GM12865 (cell line): ENCODE measurements around the gene CELF2.

ENCODE experiments used
- DNase-seq: peaks from one replicate; pipeline ENCODE4 v3.0.0; 2010; ENCODE audit warnings: low read depth
- H3K4me3 ChIP-seq: 2 replicates; pipeline ENCODE4 v1.5.1; 2011; ENCODE audit warnings: mild to moderate bottlenecking, low read depth, low read length, control low read depth
- TF ChIP-seq, protein P1 (sequence below): IDR thresholded peaks from 2 replicates; pipeline ENCODE4 v1.5.1; 2011; ENCODE audit warnings: low read length, control low read depth, low read depth, inconsistent platforms; ENCODE audit not compliant: insufficient read depth; ENCODE audit errors: missing control alignments

CELF2 gene

GRCh38 chr10:11034762-11035161, 17.1 kb downstream of the CELF2 start:
- DNase-seq, result no peak
- H3K4me3 ChIP-seq, result no peak overlapping the region
- TF ChIP-seq, protein P1, sequence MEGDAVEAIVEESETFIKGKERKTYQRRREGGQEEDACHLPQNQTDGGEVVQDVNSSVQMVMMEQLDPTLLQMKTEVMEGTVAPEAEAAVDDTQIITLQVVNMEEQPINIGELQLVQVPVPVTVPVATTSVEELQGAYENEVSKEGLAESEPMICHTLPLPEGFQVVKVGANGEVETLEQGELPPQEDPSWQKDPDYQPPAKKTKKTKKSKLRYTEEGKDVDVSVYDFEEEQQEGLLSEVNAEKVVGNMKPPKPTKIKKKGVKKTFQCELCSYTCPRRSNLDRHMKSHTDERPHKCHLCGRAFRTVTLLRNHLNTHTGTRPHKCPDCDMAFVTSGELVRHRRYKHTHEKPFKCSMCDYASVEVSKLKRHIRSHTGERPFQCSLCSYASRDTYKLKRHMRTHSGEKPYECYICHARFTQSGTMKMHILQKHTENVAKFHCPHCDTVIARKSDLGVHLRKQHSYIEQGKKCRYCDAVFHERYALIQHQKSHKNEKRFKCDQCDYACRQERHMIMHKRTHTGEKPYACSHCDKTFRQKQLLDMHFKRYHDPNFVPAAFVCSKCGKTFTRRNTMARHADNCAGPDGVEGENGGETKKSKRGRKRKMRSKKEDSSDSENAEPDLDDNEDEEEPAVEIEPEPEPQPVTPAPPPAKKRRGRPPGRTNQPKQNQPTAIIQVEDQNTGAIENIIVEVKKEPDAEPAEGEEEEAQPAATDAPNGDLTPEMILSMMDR, result no peak

GRCh38 chr10:11035301-11035991, 17.8 kb downstream of the CELF2 start:
- DNase-seq, result no peak
- TF ChIP-seq, protein P1, result no peak
- H3K4me3 ChIP-seq, result no peak overlapping the region

- H3K4me3 ChIP-seq, result no peak overlapping the region
- TF ChIP-seq, protein P1, result peak; percentile 3
- no peak for DNase-seq
Measured at GRCh38 chr10:11036424-11037011, 18.8 kb downstream of the CELF2 start.

- no peak for DNase-seq
- H3K4me3 ChIP-seq, result no peak overlapping the region
- TF ChIP-seq, protein P1, result no peak
Measured at GRCh38 chr10:11037991-11038390, 20.3 kb downstream of the CELF2 start.

- DNase-seq, result no peak
- TF ChIP-seq, protein P1, result no peak
Measured at GRCh38 chr10:11042357-11042756, 24.7 kb downstream of the CELF2 start.

GRCh38 chr10:11043039-11043438, 25.4 kb downstream of the CELF2 start:
- no peak overlapping the region for H3K4me3 ChIP-seq
- TF ChIP-seq, protein P1, result no peak

More at GRCh38 chr10:11042357-11042756, 24.7 kb downstream of the CELF2 start:
- no peak overlapping the region for H3K4me3 ChIP-seq

DNA sequence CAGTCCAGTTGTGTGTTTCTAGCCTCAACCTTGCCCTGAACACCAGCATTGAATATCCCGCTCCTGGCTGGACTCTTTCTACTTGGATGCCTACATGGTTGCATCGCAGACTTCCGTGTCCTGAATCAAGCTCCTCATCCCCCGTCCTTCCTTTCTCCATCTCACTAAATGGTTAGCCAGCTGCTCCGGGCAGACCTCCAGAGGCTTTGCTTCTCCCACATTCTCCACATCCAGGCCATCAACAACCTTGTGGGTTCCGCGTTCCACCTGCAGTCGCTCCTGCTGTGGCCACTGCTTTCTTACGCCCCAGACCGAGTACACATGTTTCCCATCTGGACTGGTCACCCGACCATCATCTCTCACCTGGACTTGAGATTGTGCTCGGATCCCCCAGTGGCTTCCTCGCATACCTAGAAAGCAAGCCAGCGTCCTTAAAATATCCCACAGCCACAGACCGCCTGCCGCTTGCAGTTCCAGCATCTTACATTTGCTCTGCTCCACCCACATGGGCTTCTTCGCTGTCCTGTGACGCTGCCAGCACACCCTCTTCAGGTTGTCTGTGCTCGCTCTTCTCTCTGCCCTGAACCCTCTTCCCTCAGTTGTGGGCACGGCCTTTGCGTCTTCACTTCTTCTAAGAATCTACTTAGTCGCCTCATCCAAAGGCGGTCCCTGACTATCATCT, 25.9 kb downstream of the CELF2 start:
- no peak for DNase-seq
- H3K4me3 ChIP-seq, result no peak overlapping the region
- TF ChIP-seq, protein P1, result no peak

More at GRCh38 chr10:11043039-11043438, 25.4 kb downstream of the CELF2 start:
- DNase-seq, result no peak
